ENCODE results near the gene CDKAL1.
"Not testable (repeated sequence)": the region's sequence is repeated elsewhere in the genome, so short reads cannot be mapped to it uniquely, and the experiment has no call there.

Gene CDKAL1

GRCh38 chr6:20751293-20751935 lies 217.2 kb downstream of the CDKAL1 start:
- H3K27me3 ChIP-seq (ENCODE audit: control insufficient read depth, insufficient read depth, low read length), result no peaks in the 10 kb centered on the region
- H3K9ac ChIP-seq, result no peak overlapping the region
- no peaks in the 10 kb centered on the region for H3K79me2 ChIP-seq
- no peaks in the 10 kb centered on the region for H3K4me1 ChIP-seq
- no peaks in the 10 kb centered on the region for H3K36me3 ChIP-seq (ENCODE audit: control insufficient read depth, insufficient read depth, low read length)
- H3K4me3 ChIP-seq (ENCODE audit: low read depth, low read length), result no peak overlapping the region
- H3K9me3 ChIP-seq (ENCODE audit: control insufficient read depth, low read length), result no peaks in the 10 kb centered on the region
- no peak overlapping the region for H3K27ac ChIP-seq
- H3K4me2 ChIP-seq (ENCODE audit: low read length), result no peak overlapping the region
- TF ChIP-seq CTCF (IDR thresholded peaks at IDR 0.05), result no peak
- H2AFZ ChIP-seq, result no peak overlapping the region

- Histone ChIP-seq H3K4me1 (no peaks in the 10 kb centered on the region), H3K4me3 (ENCODE audit: low read depth, low read length) (no peak overlapping the region), H3K9me3 (ENCODE audit: control insufficient read depth, low read length) (no peaks in the 10 kb centered on the region), H2AFZ (no peak overlapping the region), H3K27me3 (ENCODE audit: control insufficient read depth, insufficient read depth, low read length) (no peaks in the 10 kb centered on the region), H3K79me2 (no peaks in the 10 kb centered on the region), H3K36me3 (ENCODE audit: control insufficient read depth, insufficient read depth, low read length) (no peaks in the 10 kb centered on the region), H3K9ac (no peak overlapping the region), H3K4me2 (ENCODE audit: low read length) (no peak overlapping the region), H3K27ac (no peak overlapping the region)
- TF ChIP-seq CTCF (IDR thresholded peaks at IDR 0.05), result no peak
Observed at GRCh38 chr6:20755631-20756030, 221.4 kb downstream of the CDKAL1 start.

- H3K9ac ChIP-seq; H3K4me1 ChIP-seq; H3K4me2 ChIP-seq (ENCODE audit: low read length); H3K27me3 ChIP-seq (ENCODE audit: control insufficient read depth, insufficient read depth, low read length); H2AFZ ChIP-seq; H3K4me3 ChIP-seq (ENCODE audit: low read depth, low read length); H3K27ac ChIP-seq; H3K9me3 ChIP-seq (ENCODE audit: control insufficient read depth, low read length); H3K79me2 ChIP-seq; H3K36me3 ChIP-seq (ENCODE audit: control insufficient read depth, insufficient read depth, low read length): not testable (repeated sequence)
Observed at GRCh38 chr6:20756584-20757147, 222.4 kb downstream of the CDKAL1 start.

GRCh38 chr6:20757761-20758160 lies 223.5 kb downstream of the CDKAL1 start:
- TF ChIP-seq CTCF (IDR thresholded peaks at IDR 0.05), result no peak
- no peak overlapping the region for H2AFZ ChIP-seq
- H3K4me1 ChIP-seq, result no peaks in the 10 kb centered on the region
- H3K36me3 ChIP-seq (ENCODE audit: control insufficient read depth, insufficient read depth, low read length), result no peaks in the 10 kb centered on the region
- no peak overlapping the region for H3K4me2 ChIP-seq (ENCODE audit: low read length)
- no peaks in the 10 kb centered on the region for H3K79me2 ChIP-seq
- H3K27me3 ChIP-seq (ENCODE audit: control insufficient read depth, insufficient read depth, low read length), result no peaks in the 10 kb centered on the region
- H3K27ac ChIP-seq, result no peak overlapping the region
- H3K4me3 ChIP-seq (ENCODE audit: low read depth, low read length), result no peak overlapping the region
- no peak overlapping the region for H3K9ac ChIP-seq
- no peaks in the 10 kb centered on the region for H3K9me3 ChIP-seq (ENCODE audit: control insufficient read depth, low read length)

- no peaks in the 10 kb centered on the region for H3K27me3 ChIP-seq (ENCODE audit: control insufficient read depth, insufficient read depth, low read length)
- no peak overlapping the region for H3K27ac ChIP-seq
- no peaks in the 10 kb centered on the region for H3K4me1 ChIP-seq
- no peak overlapping the region for H3K4me3 ChIP-seq (ENCODE audit: low read depth, low read length)
- H3K9me3 ChIP-seq (ENCODE audit: control insufficient read depth, low read length), result no peaks in the 10 kb centered on the region
- no peaks in the 10 kb centered on the region for H3K36me3 ChIP-seq (ENCODE audit: control insufficient read depth, insufficient read depth, low read length)
- no peak overlapping the region for H2AFZ ChIP-seq
- no peak overlapping the region for H3K4me2 ChIP-seq (ENCODE audit: low read length)
- H3K79me2 ChIP-seq, result no peaks in the 10 kb centered on the region
- TF ChIP-seq CTCF (IDR thresholded peaks at IDR 0.05), result no peak
- no peak overlapping the region for H3K9ac ChIP-seq
Observed at GRCh38 chr6:20763296-20763695, 229.0 kb downstream of the CDKAL1 start.

Data from parathyroid adenoma (tissue), 2 donors.